ENCODE measurements around the gene SLC15A1. TPM values are rescaled to one million over a fixed set of nuclear protein-coding genes. Genes with fewer than 3 reads are reported as not detected.

The SLC15A1 gene
- total and polyA plus RNA-seq, 2 experiments from 2014 or later, result not detected

DNA sequence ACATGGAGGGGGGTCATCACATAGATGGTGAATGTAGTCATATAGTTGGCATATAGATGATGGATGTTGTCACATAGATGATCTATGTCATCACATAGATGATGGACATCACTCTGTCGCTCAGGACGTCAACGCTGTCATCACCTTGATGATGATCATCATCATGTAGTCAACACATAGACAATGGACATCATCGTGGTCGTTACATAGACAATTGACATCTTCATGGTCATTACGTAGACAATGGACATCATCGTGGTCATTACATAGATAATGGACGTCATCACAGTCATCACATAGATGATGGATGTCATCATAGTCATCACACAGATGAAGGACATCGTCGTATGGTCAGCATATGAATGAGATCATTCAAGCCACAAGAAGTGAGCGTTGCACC, 28.6 kb upstream of the SLC15A1 start:
- no peak overlapping the region for H3K27ac ChIP-seq
- no peaks in the 10 kb centered on the region for H3K36me3 ChIP-seq
- DNase-seq (ENCODE audit: low read depth in 1 of 2, low spot score in 1 of 2), result no peak
- H3K27me3 ChIP-seq, result no peaks in the 10 kb centered on the region
- no peaks in the 10 kb centered on the region for H3K4me1 ChIP-seq (ENCODE audit: low read depth)
- TF ChIP-seq, protein P1, sequence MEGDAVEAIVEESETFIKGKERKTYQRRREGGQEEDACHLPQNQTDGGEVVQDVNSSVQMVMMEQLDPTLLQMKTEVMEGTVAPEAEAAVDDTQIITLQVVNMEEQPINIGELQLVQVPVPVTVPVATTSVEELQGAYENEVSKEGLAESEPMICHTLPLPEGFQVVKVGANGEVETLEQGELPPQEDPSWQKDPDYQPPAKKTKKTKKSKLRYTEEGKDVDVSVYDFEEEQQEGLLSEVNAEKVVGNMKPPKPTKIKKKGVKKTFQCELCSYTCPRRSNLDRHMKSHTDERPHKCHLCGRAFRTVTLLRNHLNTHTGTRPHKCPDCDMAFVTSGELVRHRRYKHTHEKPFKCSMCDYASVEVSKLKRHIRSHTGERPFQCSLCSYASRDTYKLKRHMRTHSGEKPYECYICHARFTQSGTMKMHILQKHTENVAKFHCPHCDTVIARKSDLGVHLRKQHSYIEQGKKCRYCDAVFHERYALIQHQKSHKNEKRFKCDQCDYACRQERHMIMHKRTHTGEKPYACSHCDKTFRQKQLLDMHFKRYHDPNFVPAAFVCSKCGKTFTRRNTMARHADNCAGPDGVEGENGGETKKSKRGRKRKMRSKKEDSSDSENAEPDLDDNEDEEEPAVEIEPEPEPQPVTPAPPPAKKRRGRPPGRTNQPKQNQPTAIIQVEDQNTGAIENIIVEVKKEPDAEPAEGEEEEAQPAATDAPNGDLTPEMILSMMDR (IDR thresholded peaks at IDR 0.05; ENCODE audit: low read depth, low read length), result no peak
- H3K4me3 ChIP-seq, result no peak overlapping the region
- H3K9me3 ChIP-seq (ENCODE audit: low read depth), result no peaks in the 10 kb centered on the region

DNA sequence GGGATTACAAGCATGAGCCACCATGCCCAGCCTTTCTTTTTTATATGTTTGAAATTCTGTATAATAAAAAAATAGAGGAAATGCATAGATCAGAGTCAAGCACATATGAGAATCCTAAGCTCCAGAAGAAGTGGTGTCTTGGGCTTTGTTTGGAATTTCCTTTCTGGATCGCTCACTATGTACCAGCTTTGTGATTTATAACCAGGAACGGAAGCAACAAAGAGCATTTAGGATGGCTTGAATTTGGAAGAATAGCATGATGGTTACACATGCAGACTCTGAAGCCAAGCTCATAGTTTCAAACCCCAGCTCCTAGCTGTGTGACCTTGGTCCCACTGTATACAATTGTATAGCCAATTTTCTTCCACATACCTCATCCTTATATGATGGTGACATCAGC, 28.0 kb upstream of the SLC15A1 start:
- H3K36me3 ChIP-seq, result no peaks in the 10 kb centered on the region
- H3K9me3 ChIP-seq (ENCODE audit: low read depth), result no peaks in the 10 kb centered on the region
- no peaks in the 10 kb centered on the region for H3K27me3 ChIP-seq
- DNase-seq (ENCODE audit: low read depth in 1 of 2, low spot score in 1 of 2), result no peak
- H3K4me3 ChIP-seq, result no peak overlapping the region
- H3K27ac ChIP-seq, result no peak overlapping the region
- TF ChIP-seq, protein P1 (IDR thresholded peaks at IDR 0.05; ENCODE audit: low read depth, low read length), result no peak
- no peaks in the 10 kb centered on the region for H3K4me1 ChIP-seq (ENCODE audit: low read depth)

DNA sequence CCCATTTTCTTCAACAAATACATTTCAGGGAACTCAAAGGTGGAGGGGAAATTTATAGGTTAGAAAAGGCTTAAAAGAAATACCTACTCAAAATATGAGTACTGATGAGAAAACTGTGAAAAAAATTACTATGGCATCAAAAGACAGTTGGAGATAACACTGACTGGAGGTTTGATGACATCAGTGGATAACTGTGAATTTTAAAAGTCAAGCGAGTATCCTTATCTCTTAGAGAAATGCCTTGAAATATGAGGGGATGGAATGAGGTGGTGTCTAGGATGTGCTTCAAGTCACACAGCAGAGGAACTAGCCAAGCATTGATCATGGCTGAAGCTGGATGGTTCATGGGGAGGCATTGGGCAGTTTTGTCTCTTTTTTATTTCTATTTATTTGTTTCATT, 27.2 kb upstream of the SLC15A1 start:
- TF ChIP-seq, protein P1 (IDR thresholded peaks at IDR 0.05; ENCODE audit: low read depth, low read length), result no peak
- no peaks in the 10 kb centered on the region for H3K27me3 ChIP-seq

DNA sequence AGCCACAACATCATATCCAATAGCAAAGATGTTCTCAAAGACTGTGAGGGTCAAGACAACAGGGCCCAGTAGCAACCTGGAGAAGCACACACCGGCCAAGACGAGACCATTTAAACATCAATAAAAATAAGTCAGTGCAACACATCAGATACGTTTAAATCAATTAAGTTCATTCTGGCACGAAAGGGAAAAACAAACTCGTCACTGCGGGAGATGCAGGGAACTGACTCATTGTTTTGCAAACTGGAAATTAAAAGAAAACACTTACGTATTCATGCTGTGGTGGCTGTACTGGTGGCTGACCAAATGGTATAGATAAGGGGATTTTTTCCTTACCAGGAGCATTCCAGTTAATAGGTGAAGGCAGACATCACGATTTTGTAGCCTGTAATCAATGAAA, 26.3 kb upstream of the SLC15A1 start:
- Histone ChIP-seq H3K4me3 (no peak overlapping the region), H3K27ac (no peak overlapping the region), H3K27me3 (no peaks in the 10 kb centered on the region), H3K9me3 (ENCODE audit: low read depth) (no peaks in the 10 kb centered on the region), H3K36me3 (no peaks in the 10 kb centered on the region), H3K4me1 (ENCODE audit: low read depth) (no peaks in the 10 kb centered on the region)
- TF ChIP-seq, protein P1 (IDR thresholded peaks at IDR 0.05; ENCODE audit: low read depth, low read length), result no peak
- DNase-seq (ENCODE audit: low read depth in 1 of 2, low spot score in 1 of 2), result peak in 1 of 2 donors; percentile 31

More for the DNA sequence above, 27.2 kb upstream of the SLC15A1 start:
- Histone ChIP-seq H3K36me3 (no peaks in the 10 kb centered on the region), H3K9me3 (ENCODE audit: low read depth) (no peaks in the 10 kb centered on the region), H3K4me1 (ENCODE audit: low read depth) (no peaks in the 10 kb centered on the region), H3K27ac (no peak overlapping the region), H3K4me3 (no peak overlapping the region)
- no peak for DNase-seq (ENCODE audit: low read depth in 1 of 2, low spot score in 1 of 2)

DNA sequence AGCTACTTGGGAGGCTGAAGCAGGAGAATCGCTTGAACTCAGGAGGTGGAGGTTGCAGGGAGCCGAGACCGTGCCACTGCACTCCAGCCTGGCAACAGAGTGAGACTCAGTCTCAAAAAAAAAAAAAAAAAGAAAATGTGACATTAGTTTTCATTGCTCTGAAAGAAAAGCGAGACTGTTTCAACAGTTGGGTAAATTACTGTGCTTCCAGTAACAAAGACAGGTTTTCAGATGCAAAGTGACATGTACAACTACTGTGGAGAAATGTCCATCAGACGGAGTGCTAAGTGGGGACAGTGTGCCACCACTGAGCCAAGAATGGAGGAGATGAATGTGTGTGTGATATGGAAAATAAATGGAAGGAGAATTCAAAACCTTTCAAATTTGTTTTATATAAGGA, 24.2 kb upstream of the SLC15A1 start:
- Histone ChIP-seq H3K4me1 (ENCODE audit: low read depth) (no peaks in the 10 kb centered on the region), H3K4me3 (no peak overlapping the region)

More for the DNA sequence above, 24.2 kb upstream of the SLC15A1 start:
- Histone ChIP-seq H3K36me3 (no peaks in the 10 kb centered on the region), H3K27ac (no peak overlapping the region), H3K9me3 (ENCODE audit: low read depth) (no peaks in the 10 kb centered on the region), H3K27me3 (no peaks in the 10 kb centered on the region)
- no peak for DNase-seq (ENCODE audit: low read depth in 1 of 2, low spot score in 1 of 2)
- TF ChIP-seq, protein P1 (IDR thresholded peaks at IDR 0.05; ENCODE audit: low read depth, low read length), result no peak

Measured in cardiac muscle cell (in vitro differentiated cells and primary cell).